HG02973 (cell line): ENCODE measurements around the gene ZCCHC12.

Experiments used
- ATAC-seq: cut with Tn5 transposase; IDR thresholded peaks from one replicate; pipeline ENCODE4 v1.9.1; 2021; ENCODE audit warnings: moderate library complexity; ENCODE audit not compliant: unreplicated experiment

The ZCCHC12 gene

DNA sequence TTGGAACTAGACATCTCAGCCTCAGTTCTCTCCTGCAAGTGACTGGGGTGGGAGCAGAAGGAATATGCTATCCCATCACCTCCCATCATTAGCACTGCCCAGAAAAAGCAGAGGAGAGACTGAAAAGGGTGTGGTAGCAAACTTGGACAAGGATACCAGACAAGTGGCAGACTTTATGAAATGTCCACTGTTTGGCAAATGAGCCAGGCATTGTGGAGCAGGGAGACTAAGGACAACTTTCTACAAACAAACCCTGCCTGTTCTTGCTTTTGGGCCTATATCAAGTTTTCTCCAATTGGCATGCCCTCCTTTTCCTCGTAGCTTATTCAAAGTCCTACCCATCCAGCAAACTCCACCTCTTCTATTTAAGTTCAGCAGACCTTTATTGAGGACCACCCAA lies 41.6 kb downstream of the ZCCHC12 start:
- ATAC-seq, result no peak

DNA sequence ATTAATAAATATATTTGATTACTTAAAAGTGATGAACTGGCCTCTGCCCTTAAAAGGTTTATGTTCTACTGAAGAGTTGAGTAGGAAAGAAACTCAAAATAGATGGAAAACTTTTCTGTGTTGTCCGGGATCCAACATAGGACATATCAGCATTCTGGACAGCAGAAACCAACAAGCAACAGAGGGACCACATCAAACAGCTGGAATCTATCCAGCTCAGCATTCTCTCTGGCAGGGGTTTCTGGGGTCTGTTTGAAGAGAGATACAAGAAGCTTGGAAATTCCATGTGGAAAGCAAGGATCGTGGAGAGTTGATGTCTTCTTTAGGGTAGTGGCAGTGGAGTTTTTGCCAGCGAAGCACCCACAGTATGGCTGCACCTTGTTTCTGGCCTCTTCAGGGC lies 43.6 kb downstream of the ZCCHC12 start:
- ATAC-seq, result no peak

DNA sequence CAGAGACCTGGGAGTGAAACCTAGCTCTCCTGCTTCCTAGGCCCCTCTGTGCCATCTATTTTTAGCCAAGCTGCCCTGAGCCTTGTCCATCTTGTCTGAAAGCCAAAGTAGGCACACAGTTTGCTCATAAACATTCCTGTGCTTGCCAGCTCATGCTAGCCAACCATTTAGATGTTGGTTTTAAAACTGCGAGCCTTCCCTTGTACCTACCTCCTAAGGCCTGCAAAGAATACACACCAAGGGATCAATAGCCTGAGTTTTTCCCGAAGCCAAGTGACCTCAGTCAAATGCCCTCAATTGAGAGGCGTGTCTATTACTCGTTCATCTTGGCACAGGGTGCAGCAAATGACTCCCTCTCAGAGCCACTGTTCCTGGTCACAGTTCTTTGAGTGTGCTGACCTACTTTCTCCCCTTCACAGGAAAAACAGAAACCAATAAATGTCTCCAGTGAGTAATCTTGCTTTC lies 48.5 kb downstream of the ZCCHC12 start:
- no peak for ATAC-seq
